ENCODE measurements around the gene PIF1. TPM values are rescaled to one million over a fixed set of nuclear protein-coding genes. Genes with fewer than 3 reads are reported as not detected.
A peak's percentile ranks its signal among the peaks of the same experiment; 100 is the strongest.

Gene PIF1
- total and polyA plus RNA-seq, 4 donors: 0.42 to 7.3 (median 0.64) TPM

DNA sequence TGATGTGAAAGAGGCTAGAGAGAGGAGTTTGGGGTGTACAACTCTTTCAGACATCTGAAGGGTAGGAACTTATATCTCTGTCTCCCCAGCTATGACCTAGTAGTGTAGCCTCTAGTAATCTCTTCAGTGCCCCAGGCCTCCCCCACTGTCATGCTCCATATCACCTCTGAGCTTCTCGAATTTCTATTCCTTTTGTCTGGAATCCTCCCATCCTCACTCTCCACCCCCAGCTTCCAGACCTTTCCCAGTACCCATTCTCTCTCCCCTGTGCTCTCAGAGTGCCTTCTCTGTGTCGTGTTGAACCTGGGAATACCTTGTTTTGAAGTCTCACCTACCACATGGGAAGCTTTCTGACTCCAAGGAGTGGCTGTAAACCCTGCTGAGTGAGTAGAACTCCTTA lies 46.4 kb downstream of the PIF1 start:
- Histone ChIP-seq H3K9ac (ENCODE audit: low read depth in 1 of 2, low read length in 2 of 2) (no peak overlapping the region), H3K4me3 (ENCODE audit: low read depth in 1 of 3, low read length in 3 of 3) (no peak overlapping the region), H3K36me3 (ENCODE audit: control insufficient read depth in 4 of 4, insufficient read depth in 3 of 4, low read depth in 1 of 4, low read length in 3 of 4) (no peaks in the 10 kb centered on the region), H3K27ac (ENCODE audit: low read depth in 1 of 2, low read length in 2 of 2) (no peak overlapping the region), H3K27me3 (ENCODE audit: control insufficient read depth in 4 of 4, insufficient read depth in 4 of 4, low read length in 3 of 4) (no peaks in the 10 kb centered on the region), H3K9me3 (ENCODE audit: control insufficient read depth in 4 of 4, low read length in 3 of 4) (no peaks in the 10 kb centered on the region), H3K4me1 (ENCODE audit: control insufficient read depth in 4 of 4, insufficient read depth in 4 of 4, low read length in 3 of 4) (peaks cover 13 to 40% (median 35%) of the 10 kb centered on the region in 4 donors)
- no peak for DNase-seq (ENCODE audit: low spot score)
- 87% methylated on average over 2 of the region's 2 CpGs for WGBS
- TF ChIP-seq CTCF (IDR thresholded peaks at IDR 0.05; ENCODE audit: low read depth, low read length, missing input control): no peak
- no peak for TF ChIP-seq JUND (IDR thresholded peaks at IDR 0.05)
- TF ChIP-seq NR2F2 (IDR thresholded peaks at IDR 0.05): no peak
- no peak for TF ChIP-seq FOXA2 (IDR thresholded peaks at IDR 0.05)

- 75% methylated on average over 25 of the region's 25 CpGs for WGBS
- Histone ChIP-seq H3K36me3 (ENCODE audit: control insufficient read depth in 4 of 4, insufficient read depth in 3 of 4, low read depth in 1 of 4, low read length in 3 of 4) (no peaks in the 10 kb centered on the region), H3K4me3 (ENCODE audit: low read depth in 1 of 3, low read length in 3 of 3) (no peak overlapping the region), H3K27me3 (ENCODE audit: control insufficient read depth in 4 of 4, insufficient read depth in 4 of 4, low read length in 3 of 4) (no peaks in the 10 kb centered on the region), H3K9me3 (ENCODE audit: control insufficient read depth in 4 of 4, low read length in 3 of 4) (no peaks in the 10 kb centered on the region), H3K9ac (ENCODE audit: low read depth in 1 of 2, low read length in 2 of 2) (no peak overlapping the region), H3K27ac (ENCODE audit: low read depth in 1 of 2, low read length in 2 of 2) (no peak overlapping the region), H3K4me1 (ENCODE audit: control insufficient read depth in 4 of 4, insufficient read depth in 4 of 4, low read length in 3 of 4) (peaks cover 5 to 15% (median 11%) of the 10 kb centered on the region in 4 donors)
- no peak for DNase-seq (ENCODE audit: low spot score)
- TF ChIP-seq NR2F2 (IDR thresholded peaks at IDR 0.05) (no peak), ZBTB33 (IDR thresholded peaks at IDR 0.05) (no peak), TAF1 (conservative IDR thresholded peaks at IDR 0.05) (no peak), RAD21 (IDR thresholded peaks at IDR 0.05) (no peak), HNF4A (conservative IDR thresholded peaks at IDR 0.05) (no peak), EGR1 (IDR thresholded peaks at IDR 0.05; ENCODE audit: low read depth in 2 of 2) (no peak)
- TF ChIP-seq, protein P1, sequence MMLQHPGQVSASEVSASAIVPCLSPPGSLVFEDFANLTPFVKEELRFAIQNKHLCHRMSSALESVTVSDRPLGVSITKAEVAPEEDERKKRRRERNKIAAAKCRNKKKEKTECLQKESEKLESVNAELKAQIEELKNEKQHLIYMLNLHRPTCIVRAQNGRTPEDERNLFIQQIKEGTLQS (IDR thresholded peaks at IDR 0.05): no peak
Measured at GRCh38 chr15:64776402-64776786, 49.1 kb downstream of the PIF1 start.

- peak within 1 kb of the TSS in 2 of 3 donors; percentile 47 to 88 for H3K4me3 ChIP-seq (ENCODE audit: low read depth in 1 of 3, low read length in 3 of 3)
- WGBS: 3% methylated on average over 88 of the region's 90 CpGs
- no peaks in the 10 kb centered on the region for H3K36me3 ChIP-seq (ENCODE audit: control insufficient read depth in 4 of 4, insufficient read depth in 3 of 4, low read depth in 1 of 4, low read length in 3 of 4)
- H3K9me3 ChIP-seq (ENCODE audit: control insufficient read depth in 4 of 4, low read length in 3 of 4): no peaks in the 10 kb centered on the region
- DNase-seq (ENCODE audit: low spot score): no peak
- no peak for TF ChIP-seq TAF1 (conservative IDR thresholded peaks at IDR 0.05)
- no peak for TF ChIP-seq CTCF (IDR thresholded peaks at IDR 0.05; ENCODE audit: low read depth, low read length, missing input control)
- TF ChIP-seq YY1 (IDR thresholded peaks at IDR 0.05): no peak
- TF ChIP-seq GABPA (IDR thresholded peaks at IDR 0.05 in 1 of 2, conservative IDR thresholded peaks at IDR 0.05 in 1 of 2): no peak
- no peak for TF ChIP-seq HNF4A (conservative IDR thresholded peaks at IDR 0.05)
- no peak for TF ChIP-seq RAD21 (IDR thresholded peaks at IDR 0.05)
- no peak for TF ChIP-seq JUND (IDR thresholded peaks at IDR 0.05)
- no peak for TF ChIP-seq EGR1 (IDR thresholded peaks at IDR 0.05; ENCODE audit: low read depth in 2 of 2)
- no peak within 1 kb of the TSS for H3K9ac ChIP-seq (ENCODE audit: low read depth in 1 of 2, low read length in 2 of 2)
- H3K27ac ChIP-seq (ENCODE audit: low read depth in 1 of 2, low read length in 2 of 2): peak within 1 kb of the TSS; percentile 60 to 63
- H3K4me1 ChIP-seq (ENCODE audit: control insufficient read depth in 4 of 4, insufficient read depth in 4 of 4, low read length in 3 of 4): peaks cover under 1 to 9% (median 7%) of the 10 kb centered on the region in 4 donors
- H3K27me3 ChIP-seq (ENCODE audit: control insufficient read depth in 4 of 4, insufficient read depth in 4 of 4, low read length in 3 of 4): no peaks in the 10 kb centered on the region
Measured at GRCh38 chr15:64775551-64776401, 49.7 kb downstream of the PIF1 start, which contains the start of gene RBPMS2. Gene RBPMS2 (minus strand): TSS chr15:64775589. CDS start chr15:64775319, 270 bp downstream.

Data from liver (tissue), 9 donors.